Measurements from ENCODE around the gene RASAL1. TPM values are rescaled to one million over a fixed set of nuclear protein-coding genes. Genes with fewer than 3 reads are reported as not detected.

Gene RASAL1
- polyA plus RNA-seq, 2 of the 4 experiments (the other 2 are of a cell fraction), result 0.30 to 0.34 TPM

DNA sequence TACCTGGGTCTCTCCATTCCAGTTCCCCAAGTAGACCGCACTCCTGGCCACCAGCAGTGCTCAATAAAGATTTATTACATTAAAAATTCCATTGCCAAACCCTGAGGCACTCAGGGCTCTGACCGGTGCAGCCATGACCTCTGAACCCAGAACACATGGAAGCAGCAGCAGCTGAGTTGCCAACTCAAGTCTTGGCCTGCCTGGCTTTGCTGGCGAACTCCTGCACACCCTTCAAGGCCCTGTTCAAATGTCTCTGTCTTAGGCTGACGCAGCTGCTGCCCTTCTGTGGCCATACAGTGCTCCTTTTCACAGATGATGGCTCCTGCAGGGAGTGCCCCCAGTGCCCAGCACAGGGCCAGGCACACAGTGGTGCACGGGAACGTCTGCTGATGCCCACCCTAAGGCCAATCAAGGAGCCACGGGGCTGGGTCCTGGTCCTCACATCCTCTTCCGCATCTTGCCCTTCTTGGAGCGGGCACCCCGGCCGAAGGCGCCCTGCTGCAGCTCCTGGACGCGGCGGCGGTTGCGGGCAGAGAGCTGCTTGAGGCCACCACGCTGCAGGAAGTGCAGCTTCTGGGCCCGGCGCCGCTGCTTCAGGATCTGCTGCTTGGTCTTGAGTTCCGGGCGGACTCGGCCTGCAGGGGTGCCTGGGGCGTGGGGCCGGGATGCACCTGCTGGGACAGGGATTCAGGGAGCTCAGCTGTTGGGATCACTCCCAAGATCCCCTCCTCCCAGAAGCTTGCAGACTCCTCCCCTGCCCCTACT, 23.1 kb upstream of the RASAL1 start:
- peaks cover 12% of the 10 kb centered on the region for H3K4me1 ChIP-seq
- POLR2A ChIA-PET, result no interaction called here
- CTCF ChIA-PET, result interaction anchor here (0.9 to 11.0 kb wide), 5 partner anchors 13 to 109 kb away, joined by 3 to 142 read pairs (median 8); no protein-coding TSS in a partner anchor
- no peak overlapping the region for H3K4me2 ChIP-seq
- no peaks in the 10 kb centered on the region for H3K9me3 ChIP-seq
- FAIRE-seq, result no peak
- no peak for ATAC-seq
- 95% methylated on average over 23 of the region's 26 CpGs for WGBS (ENCODE audit: missing lambda C conversion rate)
- TF ChIP-seq CHD2 (IDR thresholded peaks at IDR 0.05; ENCODE audit: low read length, partially characterized antibody), result no peak
- no peak for TF ChIP-seq BHLHE40 (IDR thresholded peaks at IDR 0.05; ENCODE audit: low read depth, low read length)
- TF ChIP-seq SREBF2 (IDR thresholded peaks at IDR 0.05), result no peak
- no peak for TF ChIP-seq ATOH8 (CRISPR knock-in tag; IDR thresholded peaks at IDR 0.05; ENCODE audit: low read depth)
- TF ChIP-seq EHF (CRISPR knock-in tag; IDR thresholded peaks at IDR 0.05), result no peak
- no peak for TF ChIP-seq ZNF302 (CRISPR knock-in tag; IDR thresholded peaks at IDR 0.05)
- no peak for TF ChIP-seq HOXA7 (CRISPR knock-in tag; IDR thresholded peaks at IDR 0.05)
- no peak for TF ChIP-seq HMGXB4 (CRISPR knock-in tag; IDR thresholded peaks at IDR 0.05; ENCODE audit: borderline replicate concordance)
- DNase-seq (ENCODE audit: low read depth in 1 of 2, low spot score in 1 of 2), result no peak
- H3K27ac ChIP-seq, result no peak overlapping the region
- no peak overlapping the region for H3K4me3 ChIP-seq

DNA sequence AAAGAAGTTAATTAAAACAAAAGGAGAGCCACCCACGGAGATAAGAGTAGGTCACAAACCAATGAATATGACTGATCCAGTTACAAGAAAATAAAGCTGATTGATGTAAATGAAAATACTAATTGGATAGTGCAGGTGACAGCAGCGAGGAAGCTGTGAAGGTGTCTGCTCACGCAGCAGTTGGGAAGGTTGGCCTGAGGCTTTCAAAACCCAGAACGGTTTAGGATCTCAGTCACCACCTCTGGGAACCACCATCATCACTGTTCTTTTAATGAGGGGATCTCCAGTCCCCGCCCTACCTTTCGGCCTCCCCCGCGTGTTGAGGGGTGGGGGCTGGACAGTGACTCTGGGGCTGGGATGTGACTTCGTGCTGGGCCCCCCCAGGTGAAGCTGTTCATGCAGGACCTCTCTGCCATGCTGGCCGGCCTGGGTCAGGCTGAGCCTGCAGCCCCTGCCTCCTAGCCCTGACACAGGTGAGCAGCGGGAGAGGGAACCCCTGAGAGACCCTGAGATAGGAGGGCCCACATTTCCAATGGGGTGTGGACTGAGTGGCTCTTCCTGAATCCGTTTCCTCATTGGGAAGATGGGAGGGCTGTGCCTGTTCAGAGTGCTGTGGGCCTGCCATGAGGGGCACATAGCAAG, 21.8 kb upstream of the RASAL1 start:
- FAIRE-seq (no peak), ATAC-seq (no peak), DNase-seq (ENCODE audit: low read depth in 1 of 2, low spot score in 1 of 2) (no peak)
- Histone ChIP-seq H3K4me2 (no peak overlapping the region), H3K4me3 (no peak overlapping the region), H3K4me1 (peaks cover 6% of the 10 kb centered on the region), H3K9me3 (no peaks in the 10 kb centered on the region), H3K27ac (no peak overlapping the region)
- ChIA-PET CTCF (interaction anchor here (0.8 to 11.0 kb wide), 5 partner anchors 10 to 107 kb away, joined by 3 to 142 read pairs (median 8); no protein-coding TSS in a partner anchor), POLR2A (no interaction called here)
- WGBS (ENCODE audit: missing lambda C conversion rate), result 92% methylated on average over 12 of the region's 12 CpGs
- no peak for TF ChIP-seq KDM1A (IDR thresholded peaks at IDR 0.05; ENCODE audit: low read depth)
- no peak for TF ChIP-seq NPAS2 (CRISPR knock-in tag; IDR thresholded peaks at IDR 0.05; ENCODE audit: borderline replicate concordance)
- no peak for TF ChIP-seq ZNF302 (CRISPR knock-in tag; IDR thresholded peaks at IDR 0.05)
- TF ChIP-seq HOXB5 (CRISPR knock-in tag; IDR thresholded peaks at IDR 0.05), result no peak
- TF ChIP-seq ATOH8 (CRISPR knock-in tag; IDR thresholded peaks at IDR 0.05; ENCODE audit: low read depth), result no peak
- no peak for TF ChIP-seq EHF (CRISPR knock-in tag; IDR thresholded peaks at IDR 0.05)
- TF ChIP-seq RARB (CRISPR knock-in tag; IDR thresholded peaks at IDR 0.05), result no peak
- TF ChIP-seq FOSB (CRISPR knock-in tag; IDR thresholded peaks at IDR 0.05), result no peak
- TF ChIP-seq, protein P1, sequence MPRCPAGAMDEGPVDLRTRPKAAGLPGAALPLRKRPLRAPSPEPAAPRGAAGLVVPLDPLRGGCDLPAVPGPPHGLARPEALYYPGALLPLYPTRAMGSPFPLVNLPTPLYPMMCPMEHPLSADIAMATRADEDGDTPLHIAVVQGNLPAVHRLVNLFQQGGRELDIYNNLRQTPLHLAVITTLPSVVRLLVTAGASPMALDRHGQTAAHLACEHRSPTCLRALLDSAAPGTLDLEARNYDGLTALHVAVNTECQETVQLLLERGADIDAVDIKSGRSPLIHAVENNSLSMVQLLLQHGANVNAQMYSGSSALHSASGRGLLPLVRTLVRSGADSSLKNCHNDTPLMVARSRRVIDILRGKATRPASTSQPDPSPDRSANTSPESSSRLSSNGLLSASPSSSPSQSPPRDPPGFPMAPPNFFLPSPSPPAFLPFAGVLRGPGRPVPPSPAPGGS (IDR thresholded peaks at IDR 0.05), result no peak
- TF ChIP-seq MAZ (IDR thresholded peaks at IDR 0.05; ENCODE audit: borderline replicate concordance, low read depth, low read length), result no peak
- no peak for TF ChIP-seq NR3C1 (IDR thresholded peaks at IDR 0.05)
- no peak for TF ChIP-seq REST (IDR thresholded peaks at IDR 0.05)
- no peak for TF ChIP-seq MAFK (IDR thresholded peaks at IDR 0.05; ENCODE audit: partially characterized antibody)
- TF ChIP-seq POLR2A (IDR thresholded peaks at IDR 0.05; ENCODE audit: low read length), result no peak
